HCT116 (cell line): ENCODE measurements around the gene NR1H3. TPM values are rescaled to one million over a fixed set of nuclear protein-coding genes. Genes with fewer than 3 reads are reported as not detected.
A peak's percentile ranks its signal among the peaks of the same experiment; 100 is the strongest.

Source experiments
- ATAC-seq: fragments of 200-7000 bp; cut with Tn5 transposase; 2 replicates; pipeline ENCODE4 v1.9.1; 2020; ENCODE audit warnings: mild to moderate bottlenecking, moderate library complexity
- BruUV-seq: library from RNA; stranded (reverse); fragments of 400-500 nt; replicated peaks from 2 replicates; lab custom pipeline; 2021; lab: Mats Ljungman, UMichigan
- CTCF ChIA-PET: fragments of 300-600 bp; sonication (Branson Sonifier 250); formaldehyde crosslinking; loops from one replicate; lab custom pipeline; 2021; ENCODE audit warnings: antibody characterized with exemption; lab: Charles Lee
- POLR2A ChIA-PET: fragments of 300-600, 350-600 bp; sonication (Branson Sonifier 250); formaldehyde crosslinking; loops from one replicate; lab custom pipeline; 2021; ENCODE audit warnings: antibody characterized with exemption; lab: Charles Lee
- RAD21 ChIA-PET, 2 experiments: fragments of 300-600 bp; sonication (Branson Sonifier 250); formaldehyde crosslinking; loops; one replicate each; lab custom pipeline; 2023; ENCODE audit warnings: low total read pairs in 2 of 2; ENCODE audit not compliant: uncharacterized antibody in 2 of 2, unreplicated experiment in 2 of 2, low non-redundant PET in 1 of 2; lab: Charles Lee
- DNase-seq: peaks from one replicate; pipeline ENCODE4 v3.0.0-alpha.2; 2010; ENCODE audit warnings: low read depth, low spot score
- H2AFZ ChIP-seq: fragments of 200-600 bp; shearing (Covaris generic), sonication (generic); 2 replicates; pipeline ENCODE4 v1.6.1; 2017; ENCODE audit warnings: low read depth, mixed run types, mixed read lengths, antibody characterized with exemption, low read length; ENCODE audit not compliant: poor library complexity, severe bottlenecking
- H3K27ac ChIP-seq: 2 replicates; pipeline ENCODE4 v1.5.1; 2012; ENCODE audit warnings: low read depth, low read length
- H3K27me3 ChIP-seq: fragments of 200-600 bp; sonication (generic); 2 replicates; pipeline ENCODE4 v1.6.1; 2016; ENCODE audit warnings: mixed run types, low read length, mixed read lengths; ENCODE audit not compliant: insufficient read depth
- H3K36me3 ChIP-seq, 2 experiments: fragments of 200-500 bp in 1 of 2; fragments of 200-600 bp in 1 of 2; sonication (Bioruptor generic) in 1 of 2; sonication (generic) in 1 of 2; 2 replicates each; pipeline versions ENCODE4 v1.5.1 to v1.6.1; 2014 to 2016; ENCODE audit warnings: low read length in 2 of 2, inconsistent platforms in 1 of 2, mixed read lengths in 1 of 2, mixed run types in 1 of 2; ENCODE audit not compliant: insufficient read depth in 2 of 2, control insufficient read depth in 1 of 2
- H3K4me1 ChIP-seq, 2 experiments: fragments of 200-600 bp in 1 of 2; sonication (generic) in 1 of 2; 2 replicates each; pipeline versions ENCODE4 v1.5.1 to v1.6.1; 2012 to 2017; ENCODE audit warnings: low read length in 2 of 2, inconsistent platforms in 1 of 2, mild to moderate bottlenecking in 1 of 2, mixed read lengths in 1 of 2, mixed run types in 1 of 2, moderate library complexity in 1 of 2; ENCODE audit not compliant: insufficient read depth in 2 of 2, control insufficient read depth in 1 of 2
- H3K4me2 ChIP-seq: fragments of 200-600 bp; sonication (generic); 2 replicates; pipeline ENCODE4 v1.6.1; 2017; ENCODE audit warnings: mixed run types, low read length, mixed read lengths
- H3K4me3 ChIP-seq, 2 experiments: fragments of 200-600 bp in 1 of 2; sonication (generic) in 1 of 2; replicated peaks in 1 of 2; 2 replicates each; pipeline ENCODE4 v1.5.1; 2011 to 2016; ENCODE audit warnings: low read length in 2 of 2, control low read depth in 1 of 2, low read depth in 1 of 2, mild to moderate bottlenecking in 1 of 2, mixed read lengths in 1 of 2, mixed run types in 1 of 2
- H3K79me2 ChIP-seq: fragments of 200-600 bp; sonication (generic); 2 replicates; pipeline ENCODE4 v1.6.1; 2017; ENCODE audit warnings: mild to moderate bottlenecking, mixed run types, low read length, moderate library complexity, mixed read lengths; ENCODE audit not compliant: insufficient read depth
- H3K9ac ChIP-seq: fragments of 200-600 bp; sonication (generic); 2 replicates; pipeline ENCODE4 v1.6.1; 2016; ENCODE audit warnings: low read length, mixed read lengths
- H3K9me2 ChIP-seq: fragments of 200-600 bp; sonication (generic), shearing (Covaris generic); 2 replicates; pipeline ENCODE4 v1.6.1; 2017; ENCODE audit warnings: mixed run types, mild to moderate bottlenecking, moderate library complexity; ENCODE audit not compliant: insufficient read depth
- H3K9me3 ChIP-seq, 2 experiments: fragments of 200-500 bp in 1 of 2; fragments of 200-600 bp in 1 of 2; sonication (Bioruptor generic) in 1 of 2; sonication (generic) in 1 of 2; 2 replicates each; pipeline ENCODE4 v1.6.1; 2014 to 2017; ENCODE audit warnings: low read length in 2 of 2, mixed read lengths in 2 of 2, inconsistent platforms in 1 of 2, low read depth in 1 of 2, mild to moderate bottlenecking in 1 of 2, mixed run types in 1 of 2, moderate library complexity in 1 of 2; ENCODE audit not compliant: control insufficient read depth in 1 of 2, insufficient read depth in 1 of 2
- H4K20me1 ChIP-seq: fragments of 200-600 bp; sonication (generic), shearing (Covaris generic); 2 replicates; pipeline ENCODE4 v1.6.1; 2017; ENCODE audit warnings: mixed run types, mild to moderate bottlenecking, moderate library complexity; ENCODE audit not compliant: insufficient read depth
- CBX3 ChIP-seq: IDR thresholded peaks from 2 replicates; pipeline ENCODE4 v1.6.1; 2012; ENCODE audit warnings: low read depth
- CEBPB ChIP-seq: IDR thresholded peaks from 2 replicates; pipeline ENCODE4 v1.6.1; 2012; ENCODE audit warnings: low read depth
- EGR1 ChIP-seq: IDR thresholded peaks from 2 replicates; pipeline ENCODE4 v1.6.1; 2012; ENCODE audit warnings: low read depth
- EZH2phosphoT487 ChIP-seq: fragments of 200-600 bp; IDR thresholded peaks from 2 replicates; pipeline ENCODE4 v1.6.1; 2018; ENCODE audit warnings: antibody characterized with exemption, borderline replicate concordance
- FOSL1 ChIP-seq: IDR thresholded peaks from 2 replicates; pipeline ENCODE4 v1.6.1; 2012; ENCODE audit warnings: low read depth
- JUND ChIP-seq: IDR thresholded peaks from 2 replicates; pipeline ENCODE4 v1.6.1; 2012
- POLR2A ChIP-seq: IDR thresholded peaks from 2 replicates; pipeline ENCODE4 v1.7.0; 2011; ENCODE audit warnings: borderline replicate concordance; ENCODE audit not compliant: insufficient read depth, insufficient read length; ENCODE audit errors: extremely low read depth
- POLR2AphosphoS5 ChIP-seq: IDR thresholded peaks from 2 replicates; pipeline ENCODE4 v1.6.1; 2011; ENCODE audit warnings: mild to moderate bottlenecking, low read depth, low read length, moderate library complexity
- RAD21 ChIP-seq: IDR thresholded peaks from 2 replicates; pipeline ENCODE4 v1.6.1; 2012; ENCODE audit warnings: low read depth, mild to moderate bottlenecking
- SIN3A ChIP-seq: IDR thresholded peaks from 2 replicates; pipeline ENCODE4 v1.6.1; 2012; ENCODE audit warnings: low read depth
- SP1 ChIP-seq: IDR thresholded peaks from 2 replicates; pipeline ENCODE4 v1.6.1; 2012; ENCODE audit warnings: low read depth
- SRF ChIP-seq: IDR thresholded peaks from 2 replicates; pipeline ENCODE4 v1.6.1; 2012; ENCODE audit warnings: low read depth
- TCF7L2 ChIP-seq: IDR thresholded peaks from 2 replicates; pipeline ENCODE4 v1.7.0; 2011; ENCODE audit warnings: borderline replicate concordance, inconsistent platforms; ENCODE audit not compliant: insufficient read depth, insufficient read length; ENCODE audit errors: extremely low read depth
- YY1 ChIP-seq: IDR thresholded peaks from 2 replicates; pipeline ENCODE4 v1.6.1; 2011; ENCODE audit warnings: low read length, low read depth, moderate library complexity, mild to moderate bottlenecking; ENCODE audit not compliant: insufficient replicate concordance; ENCODE audit errors: extremely low read depth
- ZFX ChIP-seq: fragments of 450-650 bp; IDR thresholded peaks from 2 replicates; pipeline ENCODE4 v1.6.1; 2017
- intact Hi-C: fragments of 100-400 bp; cut with micrococcal nuclease; formaldehyde crosslinking; loops from 2 replicates; pipeline ENCODE4 v1.10.0; 2022
- total RNA-seq: library from RNA; stranded (reverse); gene quantifications from one replicate; pipeline ENCODE4 v1.2.1, GENCODE V29; 2021; ENCODE audit not compliant: unreplicated experiment
- TF ChIP-seq, protein P1 (sequence below): IDR thresholded peaks from 2 replicates; pipeline ENCODE4 v1.6.1; 2012
- TF ChIP-seq, protein P2 (sequence below): IDR thresholded peaks from 2 replicates; pipeline ENCODE4 v1.6.1; 2011; ENCODE audit warnings: mild to moderate bottlenecking, low read length, moderate library complexity; ENCODE audit not compliant: insufficient replicate concordance; ENCODE audit errors: extremely low read depth
- TF ChIP-seq, protein P3 (sequence below), 3 experiments: fragments of 200-600 bp in 1 of 3; sonication (generic) in 1 of 3; IDR thresholded peaks in 2 of 3; conservative IDR thresholded peaks in 1 of 3; 2 replicates each; pipeline ENCODE4 v1.5.1; 2012 to 2017; ENCODE audit warnings: low read depth in 2 of 3, low read length in 2 of 3, antibody characterized with exemption in 1 of 3, borderline replicate concordance in 1 of 3, control low read depth in 1 of 3, mild to moderate bottlenecking in 1 of 3, mixed read lengths in 1 of 3, mixed run types in 1 of 3, moderate library complexity in 1 of 3; ENCODE audit not compliant: insufficient read depth in 1 of 3
- TF ChIP-seq, protein P4 (sequence below): IDR thresholded peaks from 2 replicates; pipeline ENCODE4 v1.6.1; 2012

Gene NR1H3
- total RNA-seq, 1 experiment from 2014 or later: 23.5 TPM

DNA sequence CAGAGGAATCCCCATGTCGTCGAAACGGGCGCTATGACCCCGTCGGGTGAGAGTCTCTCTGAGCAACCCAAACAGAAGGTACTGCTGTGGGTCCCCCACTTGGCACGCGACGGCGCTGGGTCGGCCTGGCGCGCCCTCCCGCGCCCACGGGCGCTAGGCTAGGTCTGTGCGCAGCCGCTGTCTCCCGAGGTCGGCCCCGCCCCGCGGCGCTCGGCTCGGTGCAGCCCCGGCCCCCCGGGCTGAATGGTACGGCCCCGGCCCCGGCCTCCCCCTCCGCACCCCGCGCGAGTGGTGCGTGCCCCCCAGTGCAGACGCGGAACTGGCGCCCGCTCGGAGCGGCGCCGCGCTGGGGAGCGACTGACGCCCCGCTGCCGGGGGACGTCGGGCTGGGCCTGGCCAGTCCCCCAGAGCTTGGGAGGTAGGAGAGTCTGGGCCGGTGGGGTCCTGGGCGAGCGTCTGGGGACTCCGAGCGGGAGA is 12.1 kb downstream of the NR1H3 start, which contains the start of gene MADD (continued):
- 0 out of 2 replicates have a peak, but pooled peaks have one; percentile 14 for TF ChIP-seq JUND
- TF ChIP-seq TCF7L2: no peak
- TF ChIP-seq POLR2AphosphoS5: peak; percentile 79
- TF ChIP-seq ZFX: 0 out of 2 replicates have a peak, but pooled peaks have one; percentile 26
- TF ChIP-seq, all 23 proteins: peak for 6

DNA sequence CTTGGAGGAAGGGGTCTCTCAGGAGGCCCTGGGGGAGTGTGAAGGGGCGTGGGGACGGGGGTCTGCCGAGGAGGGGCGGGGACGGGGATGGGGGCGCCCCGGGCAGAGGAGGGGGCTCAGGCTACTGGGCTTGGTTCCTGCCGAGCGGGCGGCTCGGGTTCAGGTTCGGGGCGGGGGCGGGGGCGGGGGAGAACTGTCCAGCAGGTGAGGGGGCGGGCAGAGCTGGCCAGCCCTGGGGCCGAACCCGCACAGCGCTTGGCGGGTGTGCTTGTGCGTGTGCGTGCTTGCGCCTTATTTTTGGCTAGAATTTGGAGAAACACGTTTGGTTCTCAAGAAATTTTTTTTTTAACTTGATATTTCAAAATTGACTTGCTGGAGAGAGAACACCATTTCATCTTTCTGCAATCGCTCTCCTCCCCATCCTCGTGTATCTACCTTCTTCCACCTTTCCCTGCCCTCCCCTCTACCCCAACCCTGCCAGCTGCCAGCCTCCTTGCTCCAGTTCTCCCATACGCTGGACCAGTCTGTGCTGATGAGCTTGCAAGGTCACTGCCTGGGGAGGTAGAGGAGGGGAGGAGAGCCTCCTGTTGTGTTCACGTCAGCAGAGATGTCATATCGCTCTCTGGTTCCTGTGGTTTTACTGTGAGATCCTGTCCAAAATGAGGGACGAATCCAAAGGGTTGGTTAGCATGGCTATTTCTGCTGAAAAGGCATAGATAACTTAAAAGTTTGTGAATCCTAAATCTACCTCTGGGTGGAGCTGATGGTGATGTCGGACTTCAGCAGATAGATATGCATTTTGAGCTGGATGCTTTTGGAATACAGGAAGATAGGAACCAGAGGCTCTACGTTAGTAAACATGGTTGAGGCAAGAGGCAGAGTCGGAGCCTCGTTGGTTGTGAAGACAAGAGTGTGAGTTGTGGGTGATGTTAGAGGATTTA is 12.8 kb downstream of the NR1H3 start:
- Histone ChIP-seq H3K9ac (peak overlapping the region; percentile 78), H3K27ac (peak overlapping the region; percentile 89), H3K27me3 (no peaks in the 10 kb centered on the region), H3K79me2 (peaks cover 39% of the 10 kb centered on the region), H3K9me3 (no peaks in the 10 kb centered on the region), H2AFZ (no peak overlapping the region), H3K9me2 (no peaks in the 10 kb centered on the region), H4K20me1 (no peaks in the 10 kb centered on the region), H3K4me2 (peak overlapping the region; percentile 83), H3K36me3 (peaks cover 3 to 5% of the 10 kb centered on the region in 2 experiments; a peak in 2 of 4 replicates), H3K4me3 (peak overlapping the region; percentile 59 to 76), H3K4me1 (peaks cover 14 to 35% of the 10 kb centered on the region in 2 experiments)
- ATAC-seq (no peak; the same call in 1 of the 2 replicates), DNase-seq (no peak)
- POLR2A ChIA-PET: interaction anchor here (0.5 to 1.4 kb wide), 2 partner anchors 22 to 752 kb away, joined by 3 read pairs; partner anchors contain the start of gene ACP2
- RAD21 ChIA-PET: no interaction called here
- intact Hi-C loops: loop anchor here (2.0 kb wide), 2 partner anchors 84 to 138 kb away; partner anchors contain the start of gene SLC39A13
- CTCF ChIA-PET: interaction anchor here (0.8 to 1.4 kb wide), 3 partner anchors 11 to 84 kb away, joined by 3 to 4 read pairs (median 3); no protein-coding TSS in a partner anchor
- no TSS peak for BruUV-seq
- TF ChIP-seq CBX3 (no peak), SIN3A (peak; percentile 20; the same call in 1 of the 2 replicates), POLR2AphosphoS5 (no peak), EGR1 (peak; percentile 45; the same call in 1 of the 2 replicates), SP1 (no peak), SRF (no peak), POLR2A (no peak), FOSL1 (no peak), EZH2phosphoT487 (no peak), TCF7L2 (no peak), CEBPB (no peak), YY1 (no peak), RAD21 (peak; percentile 14; the same call in 1 of the 2 replicates), JUND (no peak)
- TF ChIP-seq, protein P1, sequence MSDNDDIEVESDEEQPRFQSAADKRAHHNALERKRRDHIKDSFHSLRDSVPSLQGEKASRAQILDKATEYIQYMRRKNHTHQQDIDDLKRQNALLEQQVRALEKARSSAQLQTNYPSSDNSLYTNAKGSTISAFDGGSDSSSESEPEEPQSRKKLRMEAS: peak; percentile 6; the same call in 1 of the 2 replicates
- TF ChIP-seq, protein P2, sequence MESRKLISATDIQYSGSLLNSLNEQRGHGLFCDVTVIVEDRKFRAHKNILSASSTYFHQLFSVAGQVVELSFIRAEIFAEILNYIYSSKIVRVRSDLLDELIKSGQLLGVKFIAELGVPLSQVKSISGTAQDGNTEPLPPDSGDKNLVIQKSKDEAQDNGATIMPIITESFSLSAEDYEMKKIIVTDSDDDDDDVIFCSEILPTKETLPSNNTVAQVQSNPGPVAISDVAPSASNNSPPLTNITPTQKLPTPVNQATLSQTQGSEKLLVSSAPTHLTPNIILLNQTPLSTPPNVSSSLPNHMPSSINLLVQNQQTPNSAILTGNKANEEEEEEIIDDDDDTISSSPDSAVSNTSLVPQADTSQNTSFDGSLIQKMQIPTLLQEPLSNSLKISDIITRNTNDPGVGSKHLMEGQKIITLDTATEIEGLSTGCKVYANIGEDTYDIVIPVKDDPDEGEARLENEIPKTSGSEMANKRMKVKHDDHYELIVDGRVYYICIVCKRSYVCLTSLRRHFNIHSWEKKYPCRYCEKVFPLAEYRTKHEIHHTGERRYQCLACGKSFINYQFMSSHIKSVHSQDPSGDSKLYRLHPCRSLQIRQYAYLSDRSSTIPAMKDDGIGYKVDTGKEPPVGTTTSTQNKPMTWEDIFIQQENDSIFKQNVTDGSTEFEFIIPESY: no peak
- TF ChIP-seq, protein P3, sequence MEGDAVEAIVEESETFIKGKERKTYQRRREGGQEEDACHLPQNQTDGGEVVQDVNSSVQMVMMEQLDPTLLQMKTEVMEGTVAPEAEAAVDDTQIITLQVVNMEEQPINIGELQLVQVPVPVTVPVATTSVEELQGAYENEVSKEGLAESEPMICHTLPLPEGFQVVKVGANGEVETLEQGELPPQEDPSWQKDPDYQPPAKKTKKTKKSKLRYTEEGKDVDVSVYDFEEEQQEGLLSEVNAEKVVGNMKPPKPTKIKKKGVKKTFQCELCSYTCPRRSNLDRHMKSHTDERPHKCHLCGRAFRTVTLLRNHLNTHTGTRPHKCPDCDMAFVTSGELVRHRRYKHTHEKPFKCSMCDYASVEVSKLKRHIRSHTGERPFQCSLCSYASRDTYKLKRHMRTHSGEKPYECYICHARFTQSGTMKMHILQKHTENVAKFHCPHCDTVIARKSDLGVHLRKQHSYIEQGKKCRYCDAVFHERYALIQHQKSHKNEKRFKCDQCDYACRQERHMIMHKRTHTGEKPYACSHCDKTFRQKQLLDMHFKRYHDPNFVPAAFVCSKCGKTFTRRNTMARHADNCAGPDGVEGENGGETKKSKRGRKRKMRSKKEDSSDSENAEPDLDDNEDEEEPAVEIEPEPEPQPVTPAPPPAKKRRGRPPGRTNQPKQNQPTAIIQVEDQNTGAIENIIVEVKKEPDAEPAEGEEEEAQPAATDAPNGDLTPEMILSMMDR (IDR thresholded peaks at IDR 0.05 in 2 of 3, conservative IDR thresholded peaks at IDR 0.05 in 1 of 3; ENCODE audit: borderline replicate concordance in 1 of 3, insufficient read depth in 1 of 3, low read depth in 2 of 3, low read length in 2 of 3): peak in 1 of 3 experiments; percentile 26; a peak in 2 of 6 replicates
- TF ChIP-seq, protein P4, sequence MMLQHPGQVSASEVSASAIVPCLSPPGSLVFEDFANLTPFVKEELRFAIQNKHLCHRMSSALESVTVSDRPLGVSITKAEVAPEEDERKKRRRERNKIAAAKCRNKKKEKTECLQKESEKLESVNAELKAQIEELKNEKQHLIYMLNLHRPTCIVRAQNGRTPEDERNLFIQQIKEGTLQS: no peak
